Colonic mucosa (tissue), 4 donors: ENCODE results near the gene CD93. TPM values are rescaled to one million over a fixed set of nuclear protein-coding genes. Genes with fewer than 3 reads are reported as not detected.

Experiments
- DNase-seq: peaks from one replicate; pipeline ENCODE4 v3.0.0-alpha.2; 2020
- H3K27ac ChIP-seq: fragments of 200-600 bp; one replicate; pipeline ENCODE4 v1.8.0; 2021
- H3K27me3 ChIP-seq: fragments of 200-600 bp; one replicate; pipeline ENCODE4 v1.8.0; 2021
- H3K36me3 ChIP-seq: fragments of 200-600 bp; one replicate; pipeline ENCODE4 v1.8.0; 2021
- H3K4me1 ChIP-seq: fragments of 200-600 bp; one replicate; pipeline ENCODE4 v1.8.0; 2021; ENCODE audit warnings: mild to moderate bottlenecking
- H3K4me3 ChIP-seq: fragments of 200-600 bp; one replicate; pipeline ENCODE4 v1.8.0; 2021
- H3K9ac ChIP-seq, 2 donors: one replicate each; pipeline ENCODE4 v1.7.0; 2013; ENCODE audit warnings: control low read depth in 2 of 2, low read depth in 2 of 2, low read length in 2 of 2
- H3K9me3 ChIP-seq: fragments of 200-600 bp; one replicate; pipeline ENCODE4 v1.8.0; 2021
- intact Hi-C: fragments of 100-400 bp; cut with DNase I; formaldehyde crosslinking; loops from one replicate; pipeline ENCODE4 v1.14.1; 2022
- total RNA-seq, 2 donors: library from RNA; stranded (reverse); fragmentation: NEBNext Ultra II Directional in 1 of 2; extraction: Animal tissue kit (Norgen Biotek cat#: 25700) in 1 of 2; gene quantifications; one replicate each; pipeline ENCODE4 v1.2.1, GENCODE V29; 2021
- TF ChIP-seq, protein P1 (sequence below): fragments of 200-600 bp; IDR thresholded peaks from one replicate; pipeline ENCODE4 v1.8.0; 2022; ENCODE audit warnings: antibody characterized with exemption, mild to moderate bottlenecking
- donor health status: healthy.
- donor health status: DM: no; HTN: no; CAD: no.
- donor health status: DM: no; HTN: no; CAD: no.

The CD93 gene
- total RNA-seq, 2 donors from 2014 or later: 5.3 to 20.3 TPM

DNA sequence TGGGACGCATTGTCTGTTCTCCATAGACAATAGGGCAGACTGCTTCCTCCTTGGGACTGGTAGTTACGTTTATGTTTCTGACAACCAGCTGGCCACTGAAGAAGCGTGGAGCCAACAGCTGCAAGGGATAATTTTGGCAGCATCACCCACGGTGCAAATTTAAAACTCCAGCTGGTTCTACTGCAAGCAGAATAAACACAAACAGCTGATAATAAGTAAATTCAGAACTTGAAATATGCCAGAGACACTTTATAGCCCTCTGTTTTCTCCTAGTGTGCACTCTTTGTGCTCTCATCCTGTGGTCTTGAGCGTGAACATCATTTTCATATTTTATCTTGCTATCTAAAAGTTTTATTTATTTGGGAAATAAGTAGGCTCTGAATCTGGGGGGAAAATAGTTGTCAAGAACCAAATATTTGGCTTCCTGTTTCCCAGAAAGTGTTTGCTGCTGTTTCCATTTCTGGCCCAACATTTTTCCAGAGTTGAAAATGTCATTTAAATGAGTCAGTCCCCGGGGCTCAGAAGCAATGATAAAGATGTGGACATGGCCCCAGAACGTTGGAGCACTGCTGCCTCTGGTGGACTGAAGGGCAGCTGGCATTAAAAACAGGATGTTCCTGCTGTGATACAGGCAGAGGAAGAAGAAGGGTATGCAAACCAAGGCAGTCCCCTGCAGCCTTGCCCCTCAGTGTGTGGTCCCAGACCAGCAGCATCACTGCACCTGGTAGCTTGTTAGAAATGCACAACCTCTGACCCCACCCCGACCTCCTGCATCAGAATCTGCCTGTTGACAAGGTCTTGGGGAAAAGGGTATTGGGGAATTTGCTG, 24.2 kb downstream of the CD93 start:
- no peaks in the 10 kb centered on the region for H3K27me3 ChIP-seq
- H3K36me3 ChIP-seq: no peaks in the 10 kb centered on the region
- H3K4me1 ChIP-seq: no peaks in the 10 kb centered on the region
- TF ChIP-seq, protein P1, sequence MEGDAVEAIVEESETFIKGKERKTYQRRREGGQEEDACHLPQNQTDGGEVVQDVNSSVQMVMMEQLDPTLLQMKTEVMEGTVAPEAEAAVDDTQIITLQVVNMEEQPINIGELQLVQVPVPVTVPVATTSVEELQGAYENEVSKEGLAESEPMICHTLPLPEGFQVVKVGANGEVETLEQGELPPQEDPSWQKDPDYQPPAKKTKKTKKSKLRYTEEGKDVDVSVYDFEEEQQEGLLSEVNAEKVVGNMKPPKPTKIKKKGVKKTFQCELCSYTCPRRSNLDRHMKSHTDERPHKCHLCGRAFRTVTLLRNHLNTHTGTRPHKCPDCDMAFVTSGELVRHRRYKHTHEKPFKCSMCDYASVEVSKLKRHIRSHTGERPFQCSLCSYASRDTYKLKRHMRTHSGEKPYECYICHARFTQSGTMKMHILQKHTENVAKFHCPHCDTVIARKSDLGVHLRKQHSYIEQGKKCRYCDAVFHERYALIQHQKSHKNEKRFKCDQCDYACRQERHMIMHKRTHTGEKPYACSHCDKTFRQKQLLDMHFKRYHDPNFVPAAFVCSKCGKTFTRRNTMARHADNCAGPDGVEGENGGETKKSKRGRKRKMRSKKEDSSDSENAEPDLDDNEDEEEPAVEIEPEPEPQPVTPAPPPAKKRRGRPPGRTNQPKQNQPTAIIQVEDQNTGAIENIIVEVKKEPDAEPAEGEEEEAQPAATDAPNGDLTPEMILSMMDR: no peak
- DNase-seq: no peak
- no peak overlapping the region for H3K9ac ChIP-seq
- H3K27ac ChIP-seq: peak overlapping the region; percentile 35
- no peak overlapping the region for H3K4me3 ChIP-seq
- intact Hi-C loops: no loop called here
- H3K9me3 ChIP-seq: no peaks in the 10 kb centered on the region

DNA sequence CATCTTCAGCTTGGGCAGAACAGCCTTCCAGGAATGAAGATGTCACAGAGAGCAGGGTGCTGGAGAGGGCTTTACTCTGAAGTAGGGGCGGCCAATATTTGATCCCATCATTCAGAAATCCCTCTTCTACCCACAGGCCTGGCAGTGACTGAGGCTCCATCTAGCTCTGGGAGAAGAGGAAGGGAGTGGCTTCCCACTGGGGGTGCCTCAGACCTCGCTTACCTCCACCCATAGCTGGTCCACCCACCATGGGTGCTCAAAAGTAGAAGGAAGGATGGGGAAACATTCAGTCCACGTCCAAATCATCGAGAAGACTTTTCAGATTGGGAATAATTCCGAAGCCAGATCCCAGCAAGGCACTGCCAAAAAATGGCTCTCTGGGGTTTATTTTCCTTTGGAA, 24.9 kb downstream of the CD93 start:
- Histone ChIP-seq H3K27ac (peak overlapping the region; percentile 35), H3K27me3 (no peaks in the 10 kb centered on the region), H3K4me1 (no peaks in the 10 kb centered on the region), H3K9me3 (no peaks in the 10 kb centered on the region), H3K9ac (no peak overlapping the region), H3K4me3 (no peak overlapping the region), H3K36me3 (no peaks in the 10 kb centered on the region)
- intact Hi-C loops: no loop called here
- TF ChIP-seq, protein P1: no peak
- DNase-seq: no peak

DNA sequence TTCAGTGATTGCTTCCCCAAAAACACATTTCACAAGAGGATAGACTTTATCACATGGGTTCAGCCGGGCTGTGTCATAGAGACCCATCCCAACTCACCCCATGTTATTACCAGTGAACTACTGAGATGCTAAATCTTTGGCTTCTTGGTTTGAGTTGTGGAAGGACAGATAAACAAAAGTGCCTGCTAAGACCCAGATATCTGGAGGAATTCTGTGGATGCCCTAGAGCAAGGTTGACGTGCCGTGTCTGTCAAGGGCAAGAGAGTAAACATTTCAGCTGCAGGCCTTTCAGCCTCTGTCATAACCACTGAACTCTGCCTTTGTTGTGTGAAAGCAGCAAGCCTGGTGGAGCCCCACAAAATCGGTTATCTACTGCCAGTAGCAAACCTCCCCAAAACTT, 25.5 kb downstream of the CD93 start:
- Histone ChIP-seq H3K4me3 (no peak overlapping the region), H3K4me1 (no peaks in the 10 kb centered on the region), H3K36me3 (no peaks in the 10 kb centered on the region), H3K9ac (no peak overlapping the region), H3K9me3 (no peaks in the 10 kb centered on the region), H3K27ac (no peak overlapping the region), H3K27me3 (no peaks in the 10 kb centered on the region)
- TF ChIP-seq, protein P1: no peak
- no peak for DNase-seq
- intact Hi-C loops: no loop called here

DNA sequence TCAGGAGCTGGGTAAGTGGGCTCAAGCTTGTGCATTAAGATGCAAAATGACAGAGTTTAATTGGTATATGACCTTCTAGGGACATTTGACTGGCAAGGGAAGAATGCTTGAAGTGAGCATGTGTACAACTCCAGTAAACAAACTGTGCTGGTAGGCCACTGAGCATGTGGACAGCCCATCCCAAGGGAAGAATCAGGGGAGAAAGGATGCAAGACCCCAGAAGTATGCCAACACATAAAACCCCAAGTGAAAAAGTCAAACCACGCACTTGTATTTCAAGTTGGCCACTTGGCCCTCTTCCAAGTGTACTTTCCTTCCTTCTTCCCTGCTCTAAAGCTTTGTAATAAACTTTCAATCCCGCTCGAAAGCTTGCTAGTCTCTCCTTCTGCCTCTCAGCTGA, 26.3 kb downstream of the CD93 start:
- Histone ChIP-seq H3K9ac (no peak overlapping the region), H3K9me3 (no peaks in the 10 kb centered on the region), H3K27ac (no peak overlapping the region), H3K4me1 (no peaks in the 10 kb centered on the region), H3K4me3 (no peak overlapping the region), H3K36me3 (no peaks in the 10 kb centered on the region), H3K27me3 (no peaks in the 10 kb centered on the region)
- DNase-seq: no peak
- intact Hi-C loops: no loop called here
- TF ChIP-seq, protein P1: no peak

DNA sequence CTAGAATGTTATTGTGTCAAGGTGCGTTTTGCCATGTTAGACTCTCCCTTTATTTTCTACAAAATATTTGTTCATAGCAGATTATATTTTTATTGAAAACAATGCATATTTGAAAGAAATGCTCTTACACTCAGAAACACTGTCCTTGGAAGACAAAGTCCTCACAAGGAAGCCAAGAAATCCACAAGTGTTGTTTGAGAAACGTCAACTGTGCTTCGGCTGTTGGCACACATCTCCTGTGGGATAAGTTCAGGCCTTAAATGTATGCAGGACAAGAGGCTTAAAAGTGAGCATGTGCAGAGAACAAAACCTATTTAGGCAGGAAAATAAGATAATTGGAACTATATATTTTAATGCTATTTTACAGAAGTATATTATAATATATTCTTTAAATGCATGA, 27.1 kb downstream of the CD93 start:
- no peaks in the 10 kb centered on the region for H3K36me3 ChIP-seq
- TF ChIP-seq, protein P1: no peak
- no peak overlapping the region for H3K9ac ChIP-seq
- DNase-seq: no peak
- no peaks in the 10 kb centered on the region for H3K27me3 ChIP-seq
- H3K4me1 ChIP-seq: no peaks in the 10 kb centered on the region
- no peak overlapping the region for H3K4me3 ChIP-seq
- no peak overlapping the region for H3K27ac ChIP-seq
- intact Hi-C loops: no loop called here
- no peaks in the 10 kb centered on the region for H3K9me3 ChIP-seq
